DMS153 treated with DMSO at 0.1 percent for 48 hours (cell line): ENCODE data around the gene MCF2L.
"Not testable (repeated sequence)": the region's sequence is repeated elsewhere in the genome, so short reads cannot be mapped to it uniquely, and the experiment has no call there.

Experiments
- DNase-seq: peaks from one replicate; lab custom pipeline; 2025; ENCODE audit not compliant: unreplicated experiment; lab: John Stamatoyannopoulos, UW

Gene MCF2L

GRCh38 chr13:113110852-113111315 is 141.9 kb downstream of the MCF2L start:
- no peak for DNase-seq

- not testable (repeated sequence) for DNase-seq
Measured at GRCh38 chr13:113111821-113112220, 142.8 kb downstream of the MCF2L start.

GRCh38 chr13:113112475-113112874 is 143.5 kb downstream of the MCF2L start:
- not testable (repeated sequence) for DNase-seq

- DNase-seq, result no peak
Measured at GRCh38 chr13:113112893-113113845, 144.2 kb downstream of the MCF2L start.

- DNase-seq, result no peak
Measured at GRCh38 chr13:113113846-113114271, 144.8 kb downstream of the MCF2L start.

GRCh38 chr13:113114511-113115362 is 145.7 kb downstream of the MCF2L start:
- DNase-seq, result no peak

GRCh38 chr13:113115363-113116205 is 146.6 kb downstream of the MCF2L start:
- no peak for DNase-seq

- DNase-seq, result no peak
Measured at GRCh38 chr13:113116206-113116800, 147.3 kb downstream of the MCF2L start.

- DNase-seq, result no peak
Measured at GRCh38 chr13:113116871-113117271, 147.9 kb downstream of the MCF2L start.

GRCh38 chr13:113117335-113117872 is 148.4 kb downstream of the MCF2L start:
- no peak for DNase-seq

GRCh38 chr13:113117911-113118260 is 148.9 kb downstream of the MCF2L start:
- DNase-seq, result no peak

GRCh38 chr13:113118261-113119021 is 149.4 kb downstream of the MCF2L start:
- DNase-seq, result no peak

- no peak for DNase-seq
Measured at GRCh38 chr13:113119166-113119821, 150.3 kb downstream of the MCF2L start.

GRCh38 chr13:113119822-113120189 is 150.8 kb downstream of the MCF2L start:
- DNase-seq, result no peak

GRCh38 chr13:113120300-113121182 is 151.5 kb downstream of the MCF2L start:
- DNase-seq, result no peak

GRCh38 chr13:113121183-113121927 is 152.3 kb downstream of the MCF2L start:
- DNase-seq, result no peak

- DNase-seq, result no peak
Measured at GRCh38 chr13:113121928-113122471, 153.0 kb downstream of the MCF2L start.
